Smooth muscle cell (in vitro differentiated cells): ENCODE measurements around the gene KCNC2. TPM values are rescaled to one million over a fixed set of nuclear protein-coding genes. Genes with fewer than 3 reads are reported as not detected.
A peak's percentile ranks its signal among the peaks of the same experiment; 100 is the strongest.

Experiments
- DNase-seq: peaks from one replicate; lab custom pipeline; 2025; ENCODE audit not compliant: unreplicated experiment; lab: John Stamatoyannopoulos, UW
- H2AFZ ChIP-seq: fragments of 200-600 bp; sonication (generic); 2 replicates; pipeline ENCODE4 v1.6.0; 2016; ENCODE audit warnings: antibody characterized with exemption, low read depth, mild to moderate bottlenecking
- H3F3A ChIP-seq: fragments of 200-600 bp; sonication (generic); 2 replicates; pipeline ENCODE4 v1.6.0; 2017; ENCODE audit warnings: antibody characterized with exemption, low read depth
- H3K27ac ChIP-seq: fragments of 200-600 bp; sonication (generic); 2 replicates; pipeline ENCODE4 v1.5.1; 2016; ENCODE audit warnings: low read depth, mild to moderate bottlenecking
- H3K27me3 ChIP-seq: fragments of 200-600 bp; sonication (generic); 2 replicates; pipeline ENCODE4 v1.6.1; 2016; ENCODE audit warnings: low read depth, mild to moderate bottlenecking
- H3K36me3 ChIP-seq: fragments of 200-600 bp; sonication (generic); 2 replicates; pipeline ENCODE4 v1.5.1; 2016; ENCODE audit warnings: low read depth
- H3K4me1 ChIP-seq: fragments of 200-600 bp; sonication (generic); 2 replicates; pipeline ENCODE4 v1.5.1; 2016; ENCODE audit warnings: low read depth
- H3K4me2 ChIP-seq: fragments of 200-600 bp; sonication (generic); 2 replicates; pipeline ENCODE4 v1.6.0; 2016; ENCODE audit warnings: mild to moderate bottlenecking
- H3K4me3 ChIP-seq: fragments of 200-600 bp; sonication (generic); 2 replicates; pipeline ENCODE4 v1.5.1; 2016; ENCODE audit warnings: mild to moderate bottlenecking
- H3K79me2 ChIP-seq: fragments of 200-600 bp; sonication (generic); 2 replicates; pipeline ENCODE4 v1.6.0; 2016; ENCODE audit warnings: low read depth, mild to moderate bottlenecking
- H3K9ac ChIP-seq: fragments of 200-600 bp; sonication (generic); 2 replicates; pipeline ENCODE4 v1.6.0; 2016; ENCODE audit warnings: low read depth
- H3K9me3 ChIP-seq: fragments of 200-600 bp; sonication (generic); replicated peaks from 2 replicates; pipeline ENCODE4 v1.5.1; 2016; ENCODE audit warnings: low read depth
- H4K20me1 ChIP-seq: fragments of 200-600 bp; sonication (generic); 2 replicates; pipeline ENCODE4 v1.6.0; 2016; ENCODE audit warnings: low read depth
- WGBS: methylation state at CpG from one replicate; pipeline ENCODE4 v1.1.7; 2016; ENCODE audit warnings: low lambda C conversion rate; 5-methylcytosine and 5-hydroxymethylcytosine counted together
- polyA plus RNA-seq: library from polyadenylated mRNA; unstranded; fragments of >200 nt; fragmentation: Nextera tagmentation; extraction: Ambion mirVana; gene quantifications from 2 replicates; pipeline ENCODE4 v1.2.1, GENCODE V29; 2016
- total RNA-seq: library from RNA; depleted of rRNA; stranded (reverse); fragments of >200 nt; gene quantifications from 2 replicates; pipeline ENCODE4 v1.2.3, GENCODE V29; 2014
- TF ChIP-seq, protein P1 (sequence below): fragments of 200-600 bp; sonication (generic); IDR thresholded peaks from 2 replicates; pipeline ENCODE4 v1.5.1; 2017; ENCODE audit warnings: borderline replicate concordance, mild to moderate bottlenecking, antibody characterized with exemption; ENCODE audit not compliant: insufficient read depth, poor library complexity, severe bottlenecking

KCNC2 gene
- total and polyA plus RNA-seq, 2 experiments from 2014 or later, result not detected

- H3K4me1 ChIP-seq, result no peaks in the 10 kb centered on the region
- H3F3A ChIP-seq, result no peaks in the 10 kb centered on the region
- H3K27me3 ChIP-seq, result no peaks in the 10 kb centered on the region
- no peaks in the 10 kb centered on the region for H4K20me1 ChIP-seq
- peak overlapping the region; percentile 3 for H3K4me2 ChIP-seq
- peak overlapping the region; percentile 77 for H3K9ac ChIP-seq
- no peaks in the 10 kb centered on the region for H3K79me2 ChIP-seq
- no peaks in the 10 kb centered on the region for H3K9me3 ChIP-seq
- no peak for DNase-seq
- no peaks in the 10 kb centered on the region for H3K36me3 ChIP-seq
- H3K27ac ChIP-seq, result peak overlapping the region; percentile 94
- TF ChIP-seq, protein P1, sequence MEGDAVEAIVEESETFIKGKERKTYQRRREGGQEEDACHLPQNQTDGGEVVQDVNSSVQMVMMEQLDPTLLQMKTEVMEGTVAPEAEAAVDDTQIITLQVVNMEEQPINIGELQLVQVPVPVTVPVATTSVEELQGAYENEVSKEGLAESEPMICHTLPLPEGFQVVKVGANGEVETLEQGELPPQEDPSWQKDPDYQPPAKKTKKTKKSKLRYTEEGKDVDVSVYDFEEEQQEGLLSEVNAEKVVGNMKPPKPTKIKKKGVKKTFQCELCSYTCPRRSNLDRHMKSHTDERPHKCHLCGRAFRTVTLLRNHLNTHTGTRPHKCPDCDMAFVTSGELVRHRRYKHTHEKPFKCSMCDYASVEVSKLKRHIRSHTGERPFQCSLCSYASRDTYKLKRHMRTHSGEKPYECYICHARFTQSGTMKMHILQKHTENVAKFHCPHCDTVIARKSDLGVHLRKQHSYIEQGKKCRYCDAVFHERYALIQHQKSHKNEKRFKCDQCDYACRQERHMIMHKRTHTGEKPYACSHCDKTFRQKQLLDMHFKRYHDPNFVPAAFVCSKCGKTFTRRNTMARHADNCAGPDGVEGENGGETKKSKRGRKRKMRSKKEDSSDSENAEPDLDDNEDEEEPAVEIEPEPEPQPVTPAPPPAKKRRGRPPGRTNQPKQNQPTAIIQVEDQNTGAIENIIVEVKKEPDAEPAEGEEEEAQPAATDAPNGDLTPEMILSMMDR, result no peak
- H2AFZ ChIP-seq, result peak overlapping the region; percentile 4
- no peak overlapping the region for H3K4me3 ChIP-seq
Observed at GRCh38 chr12:75177997-75178396, 31.6 kb downstream of the KCNC2 start.

DNA sequence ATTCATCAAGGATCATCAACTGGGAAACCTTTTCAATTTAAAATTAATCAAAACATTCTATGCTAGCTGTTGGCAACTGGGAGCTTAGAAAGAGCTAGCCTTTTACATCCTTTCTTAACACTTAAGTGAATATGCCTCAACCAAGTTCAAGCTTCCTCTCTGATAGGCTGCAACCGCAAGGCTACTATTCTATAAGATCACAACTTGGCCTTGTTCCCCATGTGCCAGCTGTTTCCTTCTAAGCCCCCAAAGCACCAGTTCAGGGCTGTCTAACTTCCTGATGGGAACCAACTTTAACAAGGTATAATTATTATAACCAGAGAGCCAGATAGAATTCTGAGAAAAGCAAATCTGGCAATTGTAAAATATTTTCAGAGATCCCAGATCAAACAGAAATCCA is 37.0 kb downstream of the KCNC2 start:
- Histone ChIP-seq H3K4me2 (no peak overlapping the region), H3F3A (no peaks in the 10 kb centered on the region), H3K27me3 (no peaks in the 10 kb centered on the region), H3K4me1 (no peaks in the 10 kb centered on the region), H4K20me1 (no peaks in the 10 kb centered on the region), H3K27ac (no peak overlapping the region), H3K9ac (no peak overlapping the region), H3K9me3 (no peaks in the 10 kb centered on the region), H3K79me2 (no peaks in the 10 kb centered on the region), H3K36me3 (no peaks in the 10 kb centered on the region), H2AFZ (no peak overlapping the region), H3K4me3 (no peak overlapping the region)
- DNase-seq, result no peak
- TF ChIP-seq, protein P1, result no peak
- WGBS, result 97% methylated on average over 1 of the region's 1 CpG

DNA sequence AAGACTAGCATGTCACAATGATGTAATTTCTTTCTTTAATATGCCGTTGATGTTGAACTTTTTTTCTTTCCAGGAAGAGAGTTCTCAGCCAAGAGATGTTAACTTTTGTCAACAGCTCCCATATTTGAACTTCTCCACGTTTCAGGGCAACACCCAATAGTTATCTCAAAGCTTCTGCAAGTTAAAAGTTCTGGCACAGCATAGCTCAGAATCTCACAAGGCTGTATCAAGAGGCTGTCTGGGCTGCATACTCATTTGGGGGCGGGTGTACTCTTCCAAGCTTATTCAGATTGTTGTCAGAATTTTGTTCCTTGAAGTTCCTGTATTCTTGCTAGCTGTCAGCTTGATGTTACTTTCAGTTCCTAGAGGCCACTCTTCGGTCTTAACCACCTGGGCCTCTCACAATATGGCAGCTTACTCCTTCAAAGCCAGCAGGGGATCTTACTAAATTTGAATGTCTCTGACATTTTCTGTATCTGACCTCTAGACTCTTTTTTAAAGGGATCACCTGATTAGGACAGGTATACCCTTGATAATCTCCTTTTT is 38.9 kb downstream of the KCNC2 start:
- H3K9me3 ChIP-seq, result no peaks in the 10 kb centered on the region
- no peaks in the 10 kb centered on the region for H3K79me2 ChIP-seq
- no peaks in the 10 kb centered on the region for H3K36me3 ChIP-seq
- no peak overlapping the region for H2AFZ ChIP-seq
- no peak for DNase-seq
- H3K9ac ChIP-seq, result no peak overlapping the region
- H3K4me3 ChIP-seq, result no peak overlapping the region
- no peaks in the 10 kb centered on the region for H4K20me1 ChIP-seq
- H3K4me1 ChIP-seq, result no peaks in the 10 kb centered on the region
- H3K27me3 ChIP-seq, result no peaks in the 10 kb centered on the region
- WGBS, result 85% methylated on average over 4 of the region's 4 CpGs
- TF ChIP-seq, protein P1, result no peak
- no peaks in the 10 kb centered on the region for H3F3A ChIP-seq
- no peak overlapping the region for H3K27ac ChIP-seq
- no peak overlapping the region for H3K4me2 ChIP-seq

GRCh38 chr12:75162845-75163244 is 46.8 kb downstream of the KCNC2 start:
- no peaks in the 10 kb centered on the region for H3K4me1 ChIP-seq
- no peak for DNase-seq
- no peak overlapping the region for H3K9ac ChIP-seq
- no peak overlapping the region for H3K4me2 ChIP-seq
- no peaks in the 10 kb centered on the region for H3K36me3 ChIP-seq
- no peaks in the 10 kb centered on the region for H3F3A ChIP-seq
- H3K79me2 ChIP-seq, result no peaks in the 10 kb centered on the region
- H2AFZ ChIP-seq, result no peak overlapping the region
- WGBS, result 51% methylated on average over 4 of the region's 4 CpGs
- no peaks in the 10 kb centered on the region for H3K27me3 ChIP-seq
- H3K9me3 ChIP-seq, result no peaks in the 10 kb centered on the region
- H3K4me3 ChIP-seq, result no peak overlapping the region
- H3K27ac ChIP-seq, result no peak overlapping the region
- TF ChIP-seq, protein P1, result no peak
- H4K20me1 ChIP-seq, result no peaks in the 10 kb centered on the region
